ENCODE data around the gene PIK3C2B. TPM values are rescaled to one million over a fixed set of nuclear protein-coding genes. Genes with fewer than 3 reads are reported as not detected.

The PIK3C2B gene
- total RNA-seq, 1 experiment from 2014 or later = 19.1 TPM

DNA sequence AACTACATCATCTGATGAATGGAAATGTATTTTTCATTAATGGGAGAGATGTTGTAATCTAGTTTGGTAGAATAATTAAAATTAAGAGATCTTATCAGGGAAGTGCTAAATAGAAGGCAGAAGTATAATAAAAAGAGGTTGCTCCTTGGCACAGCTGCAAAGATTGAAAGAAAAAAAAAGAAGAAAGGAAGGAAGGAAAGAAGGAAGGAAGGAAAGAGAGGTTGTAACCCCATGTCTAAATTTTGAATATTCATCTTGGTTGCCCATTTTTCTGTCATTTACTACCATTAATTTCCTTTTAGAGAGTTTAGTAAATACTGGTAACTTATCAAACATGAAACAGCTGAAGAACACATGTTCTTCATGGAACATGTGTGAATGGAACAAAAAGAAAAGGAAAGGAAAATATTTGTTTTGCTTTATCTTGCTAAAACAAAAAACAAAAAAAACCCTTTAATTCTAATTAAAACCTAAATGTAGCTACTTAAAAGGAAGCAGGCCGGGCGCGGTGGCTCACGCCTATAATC lies 11.1 kb upstream of the PIK3C2B start:
- Histone ChIP-seq H3K4me1 (ENCODE audit: control insufficient read depth, insufficient read depth, low read length) (peaks cover 3% of the 10 kb centered on the region; the same call in 1 of the 2 replicates), H3K27ac (ENCODE audit: low read length) (peak overlapping the region; percentile 63), H3K4me3 (ENCODE audit: low read depth in 2 of 2, low read length in 2 of 2) (peak overlapping the region; percentile 57 to 63), H3K27me3 (ENCODE audit: control insufficient read depth, insufficient read depth, low read length) (no peaks in the 10 kb centered on the region), H3K9me3 (ENCODE audit: control insufficient read depth, insufficient read depth, low read depth, low read length) (no peaks in the 10 kb centered on the region), H3K36me3 (ENCODE audit: control insufficient read depth, insufficient read depth, low read length) (no peaks in the 10 kb centered on the region)
- ChIA-PET POLR2A (interaction anchor here (0.5 to 1.8 kb wide), 3 partner anchors 10 to 307 kb away, joined by 3 to 20 read pairs (median 3); partner anchors contain the start of gene MDM4), CTCF (interaction anchor here (0.5 to 3.3 kb wide), 6 partner anchors 42 to 909 kb away, joined by 3 to 13 read pairs (median 9); no protein-coding TSS in a partner anchor)
- ATAC-seq = no peak
- intact Hi-C loops (cut with micrococcal nuclease; ENCODE audit: unreplicated experiment) = no loop called here
- in situ Hi-C loops (cut with HindIII; ENCODE audit: low pct_unique_long_range_greater_than_20kb, low sequenced_read_pairs) = no loop called here
- DNase-seq (ENCODE audit: low read depth, low spot score) = no peak
- BruUV-seq (replicated peaks) = no TSS peak
- TF ChIP-seq POLR2AphosphoS5 (IDR thresholded peaks at IDR 0.05; ENCODE audit: low read depth, low read length) (no peak), SIN3A (IDR thresholded peaks at IDR 0.05; ENCODE audit: borderline replicate concordance, insufficient read depth, low read depth, low read length) (no peak), TCF7L2 (IDR thresholded peaks at IDR 0.05; ENCODE audit: low read depth, low read length) (no peak)
- TF ChIP-seq, protein P1, sequence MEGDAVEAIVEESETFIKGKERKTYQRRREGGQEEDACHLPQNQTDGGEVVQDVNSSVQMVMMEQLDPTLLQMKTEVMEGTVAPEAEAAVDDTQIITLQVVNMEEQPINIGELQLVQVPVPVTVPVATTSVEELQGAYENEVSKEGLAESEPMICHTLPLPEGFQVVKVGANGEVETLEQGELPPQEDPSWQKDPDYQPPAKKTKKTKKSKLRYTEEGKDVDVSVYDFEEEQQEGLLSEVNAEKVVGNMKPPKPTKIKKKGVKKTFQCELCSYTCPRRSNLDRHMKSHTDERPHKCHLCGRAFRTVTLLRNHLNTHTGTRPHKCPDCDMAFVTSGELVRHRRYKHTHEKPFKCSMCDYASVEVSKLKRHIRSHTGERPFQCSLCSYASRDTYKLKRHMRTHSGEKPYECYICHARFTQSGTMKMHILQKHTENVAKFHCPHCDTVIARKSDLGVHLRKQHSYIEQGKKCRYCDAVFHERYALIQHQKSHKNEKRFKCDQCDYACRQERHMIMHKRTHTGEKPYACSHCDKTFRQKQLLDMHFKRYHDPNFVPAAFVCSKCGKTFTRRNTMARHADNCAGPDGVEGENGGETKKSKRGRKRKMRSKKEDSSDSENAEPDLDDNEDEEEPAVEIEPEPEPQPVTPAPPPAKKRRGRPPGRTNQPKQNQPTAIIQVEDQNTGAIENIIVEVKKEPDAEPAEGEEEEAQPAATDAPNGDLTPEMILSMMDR (IDR thresholded peaks at IDR 0.05) = no peak
- TF ChIP-seq, protein P2, sequence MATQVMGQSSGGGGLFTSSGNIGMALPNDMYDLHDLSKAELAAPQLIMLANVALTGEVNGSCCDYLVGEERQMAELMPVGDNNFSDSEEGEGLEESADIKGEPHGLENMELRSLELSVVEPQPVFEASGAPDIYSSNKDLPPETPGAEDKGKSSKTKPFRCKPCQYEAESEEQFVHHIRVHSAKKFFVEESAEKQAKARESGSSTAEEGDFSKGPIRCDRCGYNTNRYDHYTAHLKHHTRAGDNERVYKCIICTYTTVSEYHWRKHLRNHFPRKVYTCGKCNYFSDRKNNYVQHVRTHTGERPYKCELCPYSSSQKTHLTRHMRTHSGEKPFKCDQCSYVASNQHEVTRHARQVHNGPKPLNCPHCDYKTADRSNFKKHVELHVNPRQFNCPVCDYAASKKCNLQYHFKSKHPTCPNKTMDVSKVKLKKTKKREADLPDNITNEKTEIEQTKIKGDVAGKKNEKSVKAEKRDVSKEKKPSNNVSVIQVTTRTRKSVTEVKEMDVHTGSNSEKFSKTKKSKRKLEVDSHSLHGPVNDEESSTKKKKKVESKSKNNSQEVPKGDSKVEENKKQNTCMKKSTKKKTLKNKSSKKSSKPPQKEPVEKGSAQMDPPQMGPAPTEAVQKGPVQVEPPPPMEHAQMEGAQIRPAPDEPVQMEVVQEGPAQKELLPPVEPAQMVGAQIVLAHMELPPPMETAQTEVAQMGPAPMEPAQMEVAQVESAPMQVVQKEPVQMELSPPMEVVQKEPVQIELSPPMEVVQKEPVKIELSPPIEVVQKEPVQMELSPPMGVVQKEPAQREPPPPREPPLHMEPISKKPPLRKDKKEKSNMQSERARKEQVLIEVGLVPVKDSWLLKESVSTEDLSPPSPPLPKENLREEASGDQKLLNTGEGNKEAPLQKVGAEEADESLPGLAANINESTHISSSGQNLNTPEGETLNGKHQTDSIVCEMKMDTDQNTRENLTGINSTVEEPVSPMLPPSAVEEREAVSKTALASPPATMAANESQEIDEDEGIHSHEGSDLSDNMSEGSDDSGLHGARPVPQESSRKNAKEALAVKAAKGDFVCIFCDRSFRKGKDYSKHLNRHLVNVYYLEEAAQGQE (IDR thresholded peaks at IDR 0.05; ENCODE audit: insufficient read depth in 1 of 2, low read depth in 2 of 2, low read length in 1 of 2) = no peak

DNA sequence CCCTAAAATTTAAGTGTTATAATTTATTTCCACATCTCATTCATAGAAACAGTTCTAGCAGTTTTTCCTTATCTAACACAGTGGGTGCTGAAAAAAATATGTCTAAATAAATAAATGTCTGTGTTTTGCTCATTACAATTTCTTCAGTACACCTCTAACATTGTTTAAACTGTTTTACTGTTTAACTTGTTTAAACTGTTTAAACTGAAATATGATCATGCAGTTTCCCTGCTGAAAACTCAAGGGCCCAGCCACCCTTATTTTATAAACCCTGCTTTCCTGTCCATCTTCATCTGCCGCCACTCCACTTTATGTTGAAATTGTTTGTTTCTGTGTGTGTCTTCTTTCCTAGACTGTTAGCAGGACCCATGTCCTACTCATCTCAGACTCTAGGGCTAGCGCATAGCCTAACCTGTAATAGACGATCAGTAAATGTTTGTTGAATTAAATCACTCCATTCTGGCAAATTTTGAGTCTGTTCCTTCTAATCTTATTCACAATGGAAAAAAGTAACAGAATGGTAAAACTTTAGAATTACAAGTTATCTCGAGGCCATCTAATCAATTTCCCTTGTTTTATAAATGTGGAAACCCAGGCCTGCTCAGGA lies 9.4 kb upstream of the PIK3C2B start:
- Histone ChIP-seq H3K4me3 (ENCODE audit: low read depth in 2 of 2, low read length in 2 of 2) (no peak overlapping the region), H3K9me3 (ENCODE audit: control insufficient read depth, insufficient read depth, low read depth, low read length) (no peaks in the 10 kb centered on the region), H3K27me3 (ENCODE audit: control insufficient read depth, insufficient read depth, low read length) (no peaks in the 10 kb centered on the region), H3K4me1 (ENCODE audit: control insufficient read depth, insufficient read depth, low read length) (peaks cover 3% of the 10 kb centered on the region; the same call in 1 of the 2 replicates), H3K27ac (ENCODE audit: low read length) (no peak overlapping the region), H3K36me3 (ENCODE audit: control insufficient read depth, insufficient read depth, low read length) (no peaks in the 10 kb centered on the region)
- ChIA-PET POLR2A (no interaction called here), CTCF (interaction anchor here (0.7 to 1.5 kb wide), 4 partner anchors 57 to 105 kb away, joined by 3 to 17 read pairs (median 6); no protein-coding TSS in a partner anchor)
- intact Hi-C loops (cut with micrococcal nuclease; ENCODE audit: unreplicated experiment) (loop anchor here (1.0 kb wide), 1 partner anchor 73 kb away; no protein-coding TSS in a partner anchor), in situ Hi-C loops (cut with HindIII; ENCODE audit: low pct_unique_long_range_greater_than_20kb, low sequenced_read_pairs) (no loop called here)
- ATAC-seq (no peak), DNase-seq (ENCODE audit: low read depth, low spot score) (no peak)
- no peak for TF ChIP-seq SIN3A (IDR thresholded peaks at IDR 0.05; ENCODE audit: borderline replicate concordance, insufficient read depth, low read depth, low read length)
- TF ChIP-seq POLR2AphosphoS5 (IDR thresholded peaks at IDR 0.05; ENCODE audit: low read depth, low read length) = no peak
- TF ChIP-seq, protein P2 (IDR thresholded peaks at IDR 0.05; ENCODE audit: insufficient read depth in 1 of 2, low read depth in 2 of 2, low read length in 1 of 2) = no peak
- TF ChIP-seq, protein P1 (IDR thresholded peaks at IDR 0.05) = no peak
- no peak for TF ChIP-seq TCF7L2 (IDR thresholded peaks at IDR 0.05; ENCODE audit: low read depth, low read length)
- no TSS peak for BruUV-seq (replicated peaks)
